HAP-1 (cell line): ENCODE measurements around the gene SLC36A4.
A peak's percentile ranks its signal among the peaks of the same experiment; 100 is the strongest.
"Not testable (repeated sequence)": the region's sequence is repeated elsewhere in the genome, so short reads cannot be mapped to it uniquely, and the experiment has no call there.

ENCODE experiments used
- DNase-seq, 2 experiments: peaks; one replicate each; pipeline ENCODE4 v3.0.0-alpha.2; 2016 to 2020; ENCODE audit warnings: low spot score in 2 of 2
- H3K27me3 ChIP-seq: fragments of 250-450 bp; sonication (Bioruptor Pico); 2 replicates; pipeline ENCODE4 v1.5.1; 2020; ENCODE audit warnings: low read depth, mild to moderate bottlenecking, moderate library complexity
- H3K36me3 ChIP-seq: fragments of 250-450 bp; sonication (Bioruptor Pico); replicated peaks from 2 replicates; pipeline ENCODE4 v1.5.1; 2020; ENCODE audit warnings: mild to moderate bottlenecking
- H3K4me1 ChIP-seq: fragments of 250-450 bp; sonication (Bioruptor Pico); 2 replicates; pipeline ENCODE4 v1.5.1; 2020; ENCODE audit warnings: mild to moderate bottlenecking
- H3K4me3 ChIP-seq: fragments of 250-450 bp; sonication (Bioruptor Pico); 2 replicates; pipeline ENCODE4 v1.5.1; 2020; ENCODE audit warnings: mild to moderate bottlenecking, moderate library complexity
- H3K9me3 ChIP-seq: fragments of 250-450 bp; sonication (Bioruptor Pico); 2 replicates; pipeline ENCODE4 v1.5.1; 2020; ENCODE audit warnings: mild to moderate bottlenecking, moderate library complexity
- in situ Hi-C: fragments of 300-500 bp; cut with MboI; formaldehyde crosslinking; loops from 3 replicates; pipeline ENCODE4 v1.14.3; 2020; ENCODE audit warnings: low sequenced_read_pairs, inconsistent platforms, mixed read lengths

SLC36A4 gene

DNA sequence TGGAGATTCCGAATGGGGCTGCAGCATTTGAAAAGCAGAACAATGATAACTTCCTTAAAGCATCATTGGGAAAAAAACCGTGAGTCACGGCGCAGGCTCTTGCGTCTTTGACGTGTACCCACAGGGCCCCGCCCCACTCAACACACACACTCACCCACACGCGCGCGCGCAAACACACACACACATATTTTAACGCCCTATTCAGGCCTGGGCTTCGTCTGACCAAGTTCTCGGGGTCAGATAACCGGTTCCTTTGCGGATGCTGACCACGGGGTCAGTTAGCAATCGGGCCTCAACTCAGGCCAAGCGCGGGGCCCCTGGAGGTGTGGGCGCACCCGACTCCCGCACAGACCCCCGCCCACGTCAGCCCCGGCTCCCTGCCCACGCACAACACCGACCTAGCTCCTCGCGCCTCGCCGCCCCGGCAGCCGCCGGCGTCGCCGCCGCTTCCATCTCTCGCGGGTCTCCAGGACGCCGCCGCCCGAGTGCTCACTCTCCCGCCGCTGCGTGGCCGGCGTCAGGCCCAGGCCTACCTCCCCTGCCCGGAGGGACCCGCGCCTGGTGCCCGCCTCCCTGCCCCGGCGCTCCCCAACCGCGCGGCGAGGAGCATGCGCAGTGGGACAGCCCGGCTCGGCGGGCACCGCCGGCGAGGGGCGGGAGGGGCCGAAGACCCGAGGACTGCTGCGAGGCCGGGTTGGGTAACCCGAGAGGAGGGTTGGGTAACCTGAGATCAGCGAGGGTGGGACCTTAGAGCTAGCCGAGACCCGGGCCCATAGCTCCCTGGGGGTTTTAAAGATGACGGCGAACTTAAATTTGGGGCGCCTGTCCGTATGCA lies at the start of gene SLC36A4:
TSS of gene SLC36A4 (minus strand) at position 612 of the 835 bp plus-strand sequence. CDS start at position 453, 159 bp downstream.
- Histone ChIP-seq H3K36me3 (no peaks in the 10 kb centered on the region), H3K27me3 (peaks cover 8% of the 10 kb centered on the region), H3K9me3 (no peaks in the 10 kb centered on the region), H3K4me1 (peaks cover 3% of the 10 kb centered on the region; the same call in 1 of the 2 replicates), H3K4me3 (peak within 1 kb of the TSS; percentile 56)
- in situ Hi-C loops = loop anchor here (25.0 kb wide), 1 partner anchor 110 kb away; no protein-coding TSS in a partner anchor
- peak; percentile 69 to 88 for DNase-seq

DNA sequence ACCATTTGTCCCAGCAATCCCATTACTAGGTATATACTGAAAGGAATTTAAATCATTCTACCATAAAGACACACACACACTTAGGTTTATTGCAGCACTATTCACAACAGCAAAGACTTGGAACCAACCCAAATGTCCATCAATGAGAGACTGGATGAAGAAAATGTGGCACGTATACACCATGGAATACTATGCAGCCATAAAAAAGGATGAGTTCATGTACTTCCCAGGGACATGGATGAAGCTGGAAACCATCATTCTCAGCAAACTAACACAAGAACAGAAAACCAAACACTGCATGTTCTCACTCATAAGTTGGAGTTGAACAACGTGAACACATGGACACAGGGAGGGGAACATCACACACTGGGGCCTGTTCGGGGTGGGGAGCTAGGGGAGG lies 49.0 kb upstream of the SLC36A4 start:
- H3K4me3 ChIP-seq, H3K36me3 ChIP-seq, H3K9me3 ChIP-seq, H3K27me3 ChIP-seq, DNase-seq, in situ Hi-C loops, H3K4me1 ChIP-seq: not testable (repeated sequence)

DNA sequence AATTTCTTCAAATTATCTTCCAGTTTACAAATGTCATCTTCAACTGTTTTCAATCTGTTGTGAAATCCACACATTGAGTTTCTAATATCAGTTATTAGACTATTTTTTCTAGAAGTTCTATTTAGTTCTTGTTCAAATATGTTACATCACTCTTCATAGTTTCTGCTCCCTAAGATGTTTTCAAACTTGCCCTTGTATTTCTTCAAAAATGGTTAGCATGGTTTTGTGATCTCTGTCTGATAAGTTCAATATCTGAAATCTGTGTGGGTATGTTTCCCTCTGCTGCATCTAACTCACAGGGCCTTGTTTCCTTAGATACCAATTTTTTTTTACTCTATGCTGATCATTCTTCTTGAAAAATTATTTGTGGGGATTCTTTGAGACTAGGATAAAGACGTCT lies 46.2 kb upstream of the SLC36A4 start:
- no peak for DNase-seq

GRCh38 chr11:93239966-93240365 lies 42.2 kb upstream of the SLC36A4 start:
- in situ Hi-C loops = loop anchor here (10.0 kb wide), 2 partner anchors 305 to 415 kb away; partner anchors contain the start of gene SMCO4
- Histone ChIP-seq H3K4me1 (no peaks in the 10 kb centered on the region), H3K27me3 (peaks cover 2% of the 10 kb centered on the region; the same call in 1 of the 2 replicates), H3K4me3 (no peak overlapping the region), H3K36me3 (no peaks in the 10 kb centered on the region), H3K9me3 (no peaks in the 10 kb centered on the region)
- no peak for DNase-seq

More for the DNA sequence above, 46.2 kb upstream of the SLC36A4 start:
- Histone ChIP-seq H3K4me1 (no peaks in the 10 kb centered on the region), H3K9me3 (no peaks in the 10 kb centered on the region), H3K36me3 (no peaks in the 10 kb centered on the region), H3K27me3 (peaks cover 2% of the 10 kb centered on the region; the same call in 1 of the 2 replicates), H3K4me3 (no peak overlapping the region)
- in situ Hi-C loops = no loop called here

- H3K4me1 ChIP-seq = no peaks in the 10 kb centered on the region
- in situ Hi-C loops = loop anchor here (10.0 kb wide), 2 partner anchors 306 to 416 kb away; partner anchors contain the start of gene SMCO4
- no peak for DNase-seq
- 0 out of 2 replicates have a peak, but pooled peaks cover 2% of the 10 kb centered on the region for H3K27me3 ChIP-seq
- no peak overlapping the region for H3K4me3 ChIP-seq
- no peaks in the 10 kb centered on the region for H3K9me3 ChIP-seq
- H3K36me3 ChIP-seq = no peaks in the 10 kb centered on the region
These were observed 41.2 kb upstream of the SLC36A4 start for GRCh38 chr11:93238956-93239355.

DNA sequence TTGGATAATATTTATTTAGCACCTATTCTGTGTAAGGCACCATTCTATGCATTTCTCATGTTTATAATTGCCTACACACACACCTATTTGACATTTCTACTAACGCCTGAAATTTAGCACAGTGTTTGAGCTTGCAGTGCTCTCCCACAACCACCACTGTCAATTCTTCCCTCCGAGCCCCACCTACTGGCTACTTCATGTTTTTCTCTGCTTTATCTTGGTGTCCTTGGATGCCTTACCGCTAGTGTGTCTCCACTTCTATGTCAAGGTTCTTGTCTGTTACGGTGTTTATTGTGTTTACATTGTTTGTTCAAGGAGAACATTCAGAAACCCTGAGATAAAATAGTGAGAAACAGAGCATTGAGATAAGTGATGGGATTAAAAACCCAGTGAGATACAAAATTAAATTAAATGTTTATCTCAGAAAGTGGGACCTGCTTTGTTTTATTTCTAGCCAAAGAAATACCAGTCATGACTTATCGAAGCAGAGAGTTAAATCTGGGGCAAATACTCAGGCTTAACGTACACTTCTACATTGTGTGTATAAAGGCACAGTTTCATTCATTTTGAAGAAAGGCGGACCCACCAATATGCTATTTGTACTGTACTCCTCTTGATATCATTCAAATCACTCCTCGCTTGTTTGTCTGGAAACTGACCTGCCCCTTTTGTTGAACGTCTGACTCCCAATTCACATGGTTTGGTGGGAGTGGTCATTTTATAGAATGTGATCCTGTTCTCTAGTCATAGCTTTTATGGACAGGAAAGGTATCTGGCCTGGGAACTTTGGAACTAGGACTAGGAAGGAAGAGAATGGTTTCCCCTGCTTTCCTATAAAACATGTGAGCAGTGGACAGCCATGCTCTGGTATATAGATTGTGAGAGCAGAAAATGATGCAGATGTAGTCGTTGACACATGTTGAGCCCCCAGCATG lies 39.2 kb upstream of the SLC36A4 start:
- in situ Hi-C loops = loop anchor here (10.0 kb wide), 2 partner anchors 308 to 418 kb away; partner anchors contain the start of gene SMCO4
- Histone ChIP-seq H3K27me3 (0 out of 2 replicates have a peak, but pooled peaks cover 2% of the 10 kb centered on the region), H3K4me3 (no peak overlapping the region), H3K9me3 (no peaks in the 10 kb centered on the region), H3K4me1 (no peaks in the 10 kb centered on the region), H3K36me3 (no peaks in the 10 kb centered on the region)
- DNase-seq = peak; percentile 45 to 60

GRCh38 chr11:93234602-93235207 lies 36.9 kb upstream of the SLC36A4 start:
- in situ Hi-C loops = loop anchor here (10.0 kb wide), 2 partner anchors 310 to 420 kb away; partner anchors contain the start of gene SMCO4

DNA sequence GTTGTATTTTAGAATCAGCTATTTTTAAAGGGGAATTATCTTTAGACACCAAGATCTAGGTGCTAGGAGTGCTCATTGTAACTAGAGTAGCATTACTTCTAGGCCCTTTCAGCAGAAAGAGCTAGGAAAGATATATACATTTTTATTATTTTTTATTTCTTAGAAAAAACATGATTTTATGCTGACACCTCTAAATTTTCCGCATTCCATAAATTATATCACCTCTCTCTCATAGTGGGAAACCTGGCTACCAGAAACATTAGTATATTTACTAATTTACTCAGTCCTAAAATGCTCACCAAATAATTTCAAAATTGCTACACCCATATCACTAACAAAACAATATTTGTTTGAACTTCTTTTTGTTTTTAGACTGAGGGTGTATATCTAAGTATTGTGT lies 32.1 kb upstream of the SLC36A4 start:
- Histone ChIP-seq H3K4me3 (no peak overlapping the region), H3K4me1 (no peaks in the 10 kb centered on the region), H3K36me3 (no peaks in the 10 kb centered on the region), H3K27me3 (no peaks in the 10 kb centered on the region), H3K9me3 (no peaks in the 10 kb centered on the region)
- in situ Hi-C loops = loop anchor here (10.0 kb wide), 3 partner anchors 285 to 425 kb away; partner anchors contain the start of gene SMCO4
- DNase-seq = no peak

More at GRCh38 chr11:93234602-93235207, 36.9 kb upstream of the SLC36A4 start:
- Histone ChIP-seq H3K36me3 (no peaks in the 10 kb centered on the region), H3K27me3 (0 out of 2 replicates have a peak, but pooled peaks cover 2% of the 10 kb centered on the region), H3K4me3 (no peak overlapping the region), H3K4me1 (no peaks in the 10 kb centered on the region), H3K9me3 (no peaks in the 10 kb centered on the region)
- DNase-seq = peak; percentile 55 to 81

GRCh38 chr11:93225662-93226061 lies 27.9 kb upstream of the SLC36A4 start:
- Histone ChIP-seq H3K9me3 (no peaks in the 10 kb centered on the region), H3K36me3 (no peaks in the 10 kb centered on the region), H3K27me3 (peaks cover 6% of the 10 kb centered on the region; the same call in 1 of the 2 replicates), H3K4me1 (no peaks in the 10 kb centered on the region), H3K4me3 (no peak overlapping the region)
- in situ Hi-C loops = loop anchor here (10.0 kb wide), 1 partner anchor 281 kb away; no protein-coding TSS in a partner anchor
- no peak for DNase-seq

DNA sequence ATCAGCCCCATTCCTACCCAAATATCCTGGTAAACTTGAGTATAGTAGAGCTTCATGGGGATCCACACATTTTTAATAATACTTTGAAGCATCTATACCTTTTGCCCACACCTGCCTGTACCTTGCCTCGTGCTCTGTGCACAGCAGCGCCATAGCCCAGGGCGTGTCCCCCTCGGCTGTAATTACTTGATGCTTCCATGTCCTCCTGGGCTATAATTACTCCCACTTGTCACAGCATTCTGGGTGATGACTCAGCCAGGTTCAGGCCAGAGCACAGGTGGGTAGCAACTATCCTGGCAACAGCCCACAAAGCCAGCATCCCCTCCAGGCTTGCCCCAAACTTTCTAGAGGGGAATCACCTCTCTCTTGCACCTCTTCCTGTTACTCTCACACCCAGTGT lies 23.7 kb upstream of the SLC36A4 start:
- H3K4me1 ChIP-seq = no peaks in the 10 kb centered on the region
- H3K9me3 ChIP-seq = no peaks in the 10 kb centered on the region
- no peak overlapping the region for H3K4me3 ChIP-seq
- in situ Hi-C loops = loop anchor here (10.0 kb wide), 1 partner anchor 277 kb away; no protein-coding TSS in a partner anchor
- peaks cover 10% of the 10 kb centered on the region; the same call in 1 of the 2 replicates for H3K27me3 ChIP-seq
- DNase-seq = no peak
- no peaks in the 10 kb centered on the region for H3K36me3 ChIP-seq

GRCh38 chr11:93220078-93220477 lies 22.3 kb upstream of the SLC36A4 start:
- DNase-seq = no peak
- in situ Hi-C loops = loop anchor here (10.0 kb wide), 1 partner anchor 275 kb away; no protein-coding TSS in a partner anchor
- no peaks in the 10 kb centered on the region for H3K4me1 ChIP-seq

GRCh38 chr11:93219440-93219839 lies 21.6 kb upstream of the SLC36A4 start:
- Histone ChIP-seq H3K9me3 (no peaks in the 10 kb centered on the region), H3K27me3 (peaks cover 10% of the 10 kb centered on the region; the same call in 1 of the 2 replicates), H3K36me3 (no peaks in the 10 kb centered on the region), H3K4me3 (no peak overlapping the region), H3K4me1 (no peaks in the 10 kb centered on the region)
- in situ Hi-C loops = no loop called here
- DNase-seq = no peak

More at GRCh38 chr11:93220078-93220477, 22.3 kb upstream of the SLC36A4 start:
- no peaks in the 10 kb centered on the region for H3K36me3 ChIP-seq
- no peaks in the 10 kb centered on the region for H3K9me3 ChIP-seq
- H3K27me3 ChIP-seq = peaks cover 10% of the 10 kb centered on the region; the same call in 1 of the 2 replicates
- no peak overlapping the region for H3K4me3 ChIP-seq
